ENCODE results near the gene HS3ST5.

GRCh38 chr6:114055763-114056162, 287.1 kb downstream of the HS3ST5 start:
- no peak for TF ChIP-seq REST (IDR thresholded peaks at IDR 0.05)
- no peak for TF ChIP-seq CTCF (IDR thresholded peaks at IDR 0.05; ENCODE audit: low read depth, low read length, missing input control)
